Endodermal cell (in vitro differentiated cells): ENCODE data around the gene TRIM42. TPM values are rescaled to one million over a fixed set of nuclear protein-coding genes. Genes with fewer than 3 reads are reported as not detected.

ENCODE experiments used
- DNase-seq: peaks from one replicate; pipeline ENCODE4 v3.0.0-alpha.2; 2017
- H3K27ac ChIP-seq: 2 replicates; pipeline ENCODE4 v1.5.1; 2013; ENCODE audit warnings: mild to moderate bottlenecking, low read depth, low read length, moderate library complexity
- H3K27me3 ChIP-seq: 2 replicates; pipeline ENCODE4 v1.6.1; 2013; ENCODE audit warnings: mild to moderate bottlenecking, low read length, moderate library complexity; ENCODE audit not compliant: insufficient read depth, control insufficient read depth, poor library complexity, severe bottlenecking
- H3K36me3 ChIP-seq: 2 replicates; pipeline ENCODE4 v1.7.0; 2013; ENCODE audit warnings: mild to moderate bottlenecking, low read length, moderate library complexity; ENCODE audit not compliant: control insufficient read depth, insufficient read depth
- H3K4me1 ChIP-seq: one replicate; pipeline ENCODE4 v1.7.0; 2013; ENCODE audit warnings: low read length; ENCODE audit not compliant: control insufficient read depth, insufficient read depth
- H3K4me3 ChIP-seq: 2 replicates; pipeline ENCODE4 v1.5.1; 2013; ENCODE audit warnings: mild to moderate bottlenecking, low read length, moderate library complexity
- H3K9ac ChIP-seq: 2 replicates; pipeline ENCODE4 v1.6.1; 2013; ENCODE audit warnings: mild to moderate bottlenecking, low read length, moderate library complexity; ENCODE audit not compliant: poor library complexity, severe bottlenecking; ENCODE audit errors: extremely low read depth
- H3K9me3 ChIP-seq: 2 replicates; pipeline ENCODE4 v1.6.1; 2013; ENCODE audit warnings: mild to moderate bottlenecking, low read length, moderate library complexity; ENCODE audit not compliant: control insufficient read depth
- H3K27ac Mint-ChIP-seq: 2 replicates; pipeline ENCODE4 v1.8.0; 2020; ENCODE audit warnings: mixed read lengths
- H3K27me3 Mint-ChIP-seq: 2 replicates; pipeline ENCODE4 v1.8.0; 2021; ENCODE audit warnings: mild to moderate bottlenecking, mixed read lengths; ENCODE audit not compliant: insufficient read depth
- H3K36me3 Mint-ChIP-seq: 2 replicates; pipeline ENCODE4 v1.8.0; 2020; ENCODE audit warnings: low read depth, mixed read lengths
- H3K4me1 Mint-ChIP-seq: 2 replicates; pipeline ENCODE4 v1.8.0; 2020; ENCODE audit warnings: mixed read lengths
- H3K4me3 Mint-ChIP-seq: 2 replicates; pipeline ENCODE4 v1.8.0; 2020; ENCODE audit warnings: mild to moderate bottlenecking, moderate library complexity, mixed read lengths
- H3K9me3 Mint-ChIP-seq: 2 replicates; pipeline ENCODE4 v1.8.0; 2020; ENCODE audit warnings: mild to moderate bottlenecking, mixed read lengths
- WGBS, 2 experiments: methylation state at CpG; one replicate each; pipeline versions ENCODE4 v1.1.5 to v1.1.7; 2013; ENCODE audit warnings: missing lambda C conversion rate in 2 of 2, mixed read lengths in 1 of 2; ENCODE audit not compliant: insufficient coverage in 1 of 2, insufficient read length in 1 of 2; 5-methylcytosine and 5-hydroxymethylcytosine counted together
- total RNA-seq, 2 donors: library from RNA; stranded (reverse); fragmentation: NEBNext Ultra II Directional in 1 of 2; extraction: Animal tissue kit (Norgen Biotek cat#: 25700) in 1 of 2; gene quantifications; 2 replicates in 1 of 2; 3 replicates in 1 of 2; pipeline ENCODE4 v1.2.1, GENCODE V29; 2021
- TF ChIP-seq, protein P1 (sequence below): fragments of 200-600 bp; sonication (generic); conservative IDR thresholded peaks from 2 replicates; pipeline ENCODE4 v1.5.0; 2021; ENCODE audit warnings: antibody characterized with exemption, mild to moderate bottlenecking

Gene TRIM42
- total RNA-seq, 2 donors from 2014 or later: not detected

- H3K9me3 Mint-ChIP-seq: no peaks in the 10 kb centered on the region
- TF ChIP-seq, protein P1, sequence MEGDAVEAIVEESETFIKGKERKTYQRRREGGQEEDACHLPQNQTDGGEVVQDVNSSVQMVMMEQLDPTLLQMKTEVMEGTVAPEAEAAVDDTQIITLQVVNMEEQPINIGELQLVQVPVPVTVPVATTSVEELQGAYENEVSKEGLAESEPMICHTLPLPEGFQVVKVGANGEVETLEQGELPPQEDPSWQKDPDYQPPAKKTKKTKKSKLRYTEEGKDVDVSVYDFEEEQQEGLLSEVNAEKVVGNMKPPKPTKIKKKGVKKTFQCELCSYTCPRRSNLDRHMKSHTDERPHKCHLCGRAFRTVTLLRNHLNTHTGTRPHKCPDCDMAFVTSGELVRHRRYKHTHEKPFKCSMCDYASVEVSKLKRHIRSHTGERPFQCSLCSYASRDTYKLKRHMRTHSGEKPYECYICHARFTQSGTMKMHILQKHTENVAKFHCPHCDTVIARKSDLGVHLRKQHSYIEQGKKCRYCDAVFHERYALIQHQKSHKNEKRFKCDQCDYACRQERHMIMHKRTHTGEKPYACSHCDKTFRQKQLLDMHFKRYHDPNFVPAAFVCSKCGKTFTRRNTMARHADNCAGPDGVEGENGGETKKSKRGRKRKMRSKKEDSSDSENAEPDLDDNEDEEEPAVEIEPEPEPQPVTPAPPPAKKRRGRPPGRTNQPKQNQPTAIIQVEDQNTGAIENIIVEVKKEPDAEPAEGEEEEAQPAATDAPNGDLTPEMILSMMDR: no peak
- H3K27me3 ChIP-seq: no peaks in the 10 kb centered on the region
- no peaks in the 10 kb centered on the region for H3K36me3 ChIP-seq
- H3K9ac ChIP-seq: no peak overlapping the region
- H3K4me3 Mint-ChIP-seq: no peak overlapping the region
- no peak overlapping the region for H3K4me3 ChIP-seq
- no peak for DNase-seq
- 89 to 96% methylated on average over 5 of the region's 5 CpGs for WGBS, 2 experiments
- peaks cover 16% of the 10 kb centered on the region for H3K4me1 Mint-ChIP-seq
- no peak overlapping the region for H3K27ac Mint-ChIP-seq
- H3K27ac ChIP-seq: no peak overlapping the region
- H3K4me1 ChIP-seq: peaks cover 4% of the 10 kb centered on the region
- no peaks in the 10 kb centered on the region for H3K36me3 Mint-ChIP-seq
- no peaks in the 10 kb centered on the region for H3K9me3 ChIP-seq
- no peaks in the 10 kb centered on the region for H3K27me3 Mint-ChIP-seq
These were observed 47.5 kb upstream of the TRIM42 start for GRCh38 chr3:140630366-140630765.

GRCh38 chr3:140630866-140631265 lies 47.0 kb upstream of the TRIM42 start:
- TF ChIP-seq, protein P1: no peak
- Histone ChIP-seq H3K27me3 (no peaks in the 10 kb centered on the region), H3K36me3 (no peaks in the 10 kb centered on the region), H3K27ac (no peak overlapping the region), H3K4me3 (no peak overlapping the region), H3K9ac (no peak overlapping the region), H3K9me3 (no peaks in the 10 kb centered on the region), H3K4me1 (peaks cover 4% of the 10 kb centered on the region)
- Mint-ChIP-seq H3K36me3 (no peaks in the 10 kb centered on the region), H3K27ac (no peak overlapping the region), H3K4me3 (no peak overlapping the region), H3K9me3 (no peaks in the 10 kb centered on the region), H3K27me3 (no peaks in the 10 kb centered on the region), H3K4me1 (peaks cover 16% of the 10 kb centered on the region)
- DNase-seq: no peak

DNA sequence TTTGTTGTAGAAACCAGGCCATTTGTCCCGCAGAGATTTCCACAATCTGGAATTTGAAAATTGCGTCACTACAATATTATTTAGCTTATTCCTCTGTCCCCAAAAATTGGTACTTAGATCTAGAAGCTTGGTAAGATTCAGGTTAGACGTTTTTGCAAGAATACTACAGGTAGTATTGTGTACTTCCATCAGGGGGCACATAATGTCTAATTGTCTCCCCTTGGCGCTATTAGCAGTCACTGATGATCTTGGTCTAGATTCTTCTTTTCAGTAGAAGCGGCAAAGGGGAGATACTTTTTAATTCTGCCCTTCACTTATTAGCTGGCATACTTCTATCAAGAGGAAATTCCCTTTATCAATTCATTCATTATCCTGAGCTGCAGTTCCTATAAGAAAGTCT lies 42.6 kb upstream of the TRIM42 start:
- Histone ChIP-seq H3K4me1 (peaks cover 4% of the 10 kb centered on the region), H3K27ac (no peak overlapping the region), H3K9me3 (no peaks in the 10 kb centered on the region), H3K9ac (no peak overlapping the region), H3K4me3 (no peak overlapping the region), H3K27me3 (no peaks in the 10 kb centered on the region), H3K36me3 (no peaks in the 10 kb centered on the region)
- DNase-seq: no peak
- 90 to 94% methylated on average over 2 to 5 of the region's 5 CpGs for whole genome bisulfite sequencing, 2 experiments
- Mint-ChIP-seq H3K27ac (no peak overlapping the region), H3K27me3 (no peaks in the 10 kb centered on the region), H3K9me3 (no peaks in the 10 kb centered on the region), H3K4me3 (no peak overlapping the region), H3K4me1 (peaks cover 16% of the 10 kb centered on the region), H3K36me3 (no peaks in the 10 kb centered on the region)
- TF ChIP-seq, protein P1: peak; percentile 18
